ENCODE measurements around the gene ENKUR.
"Not testable (repeated sequence)": the region's sequence is repeated elsewhere in the genome, so short reads cannot be mapped to it uniquely, and the experiment has no call there.

ENKUR gene

DNA sequence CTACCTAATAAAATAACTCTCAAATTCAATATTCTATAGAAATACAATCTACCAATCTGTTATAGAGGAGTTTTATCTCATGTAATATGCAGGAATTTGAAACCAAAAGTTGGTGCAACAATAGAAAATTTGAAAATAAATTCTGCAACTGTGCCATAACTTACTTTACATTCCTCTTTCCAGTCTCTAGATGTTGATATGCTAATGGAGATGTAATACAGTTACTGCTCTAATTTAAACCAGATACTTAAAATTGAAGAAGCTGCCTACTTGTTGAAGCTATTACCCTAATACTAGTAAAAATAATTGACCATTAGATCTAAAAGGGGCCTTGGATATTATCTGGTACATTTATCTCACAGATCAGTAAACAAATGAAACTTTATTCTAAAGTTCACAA lies 1.4 kb downstream of the ENKUR start:
- DNase-seq (ENCODE audit: low read depth, low spot score) = no peak
- TF ChIP-seq ZNF274 (IDR thresholded peaks at IDR 0.05; ENCODE audit: low read depth, low read length) = no peak
- no peak for TF ChIP-seq SUZ12 (IDR thresholded peaks at IDR 0.05; ENCODE audit: extremely low read depth, insufficient read depth, insufficient read length)
- TF ChIP-seq YY1 (IDR thresholded peaks at IDR 0.05; ENCODE audit: insufficient read depth, insufficient read length) = no peak
- no peaks in the 10 kb centered on the region for H3K27me3 ChIP-seq (ENCODE audit: insufficient read depth, insufficient read length)
- H3K4me1 ChIP-seq (ENCODE audit: insufficient read depth, insufficient read length) = no peaks in the 10 kb centered on the region
- H3K9me3 ChIP-seq (ENCODE audit: insufficient read depth, low read length) = no peaks in the 10 kb centered on the region
- no peak overlapping the region for H3K9ac ChIP-seq (ENCODE audit: insufficient read length, low read depth)
- no peaks in the 10 kb centered on the region for H3K36me3 ChIP-seq (ENCODE audit: insufficient read depth, insufficient read length, low read length)
- no peak overlapping the region for H3K4me3 ChIP-seq (ENCODE audit: insufficient read length, low read depth)

- H3K36me3 ChIP-seq (ENCODE audit: insufficient read depth, insufficient read length, low read length); DNase-seq (ENCODE audit: low read depth, low spot score): not testable (repeated sequence)
These were observed 4.4 kb downstream of the ENKUR start for GRCh38 chr10:25011591-25011990.

GRCh38 chr10:24998044-24998443 lies 17.9 kb downstream of the ENKUR start:
- Histone ChIP-seq H3K9me3 (ENCODE audit: insufficient read depth, low read length) (peaks cover 7% of the 10 kb centered on the region), H3K27me3 (ENCODE audit: insufficient read depth, insufficient read length) (no peaks in the 10 kb centered on the region), H3K36me3 (ENCODE audit: insufficient read depth, insufficient read length, low read length) (no peaks in the 10 kb centered on the region), H3K4me3 (ENCODE audit: insufficient read length, low read depth) (no peak overlapping the region), H3K9ac (ENCODE audit: insufficient read length, low read depth) (no peak overlapping the region), H3K4me1 (ENCODE audit: insufficient read depth, insufficient read length) (no peaks in the 10 kb centered on the region)
- TF ChIP-seq SUZ12 (IDR thresholded peaks at IDR 0.05; ENCODE audit: extremely low read depth, insufficient read depth, insufficient read length) (no peak), ZNF274 (IDR thresholded peaks at IDR 0.05; ENCODE audit: low read depth, low read length) (no peak), YY1 (IDR thresholded peaks at IDR 0.05; ENCODE audit: insufficient read depth, insufficient read length) (no peak)
- no peak for DNase-seq (ENCODE audit: low read depth, low spot score)

More at GRCh38 chr10:25011591-25011990, 4.4 kb downstream of the ENKUR start:
- not testable (repeated sequence) for H3K4me3 ChIP-seq (ENCODE audit: insufficient read length, low read depth); H3K4me1 ChIP-seq (ENCODE audit: insufficient read depth, insufficient read length); H3K27me3 ChIP-seq (ENCODE audit: insufficient read depth, insufficient read length); H3K9ac ChIP-seq (ENCODE audit: insufficient read length, low read depth); H3K9me3 ChIP-seq (ENCODE audit: insufficient read depth, low read length)

- Histone ChIP-seq H3K4me1 (ENCODE audit: insufficient read depth, insufficient read length) (no peaks in the 10 kb centered on the region), H3K36me3 (ENCODE audit: insufficient read depth, insufficient read length, low read length) (no peaks in the 10 kb centered on the region), H3K27me3 (ENCODE audit: insufficient read depth, insufficient read length) (no peaks in the 10 kb centered on the region), H3K9ac (ENCODE audit: insufficient read length, low read depth) (no peak overlapping the region), H3K9me3 (ENCODE audit: insufficient read depth, low read length) (no peaks in the 10 kb centered on the region; the same call in 1 of the 2 replicates), H3K4me3 (ENCODE audit: insufficient read length, low read depth) (no peak overlapping the region)
- no peak for TF ChIP-seq ZNF274 (IDR thresholded peaks at IDR 0.05; ENCODE audit: low read depth, low read length)
- no peak for TF ChIP-seq YY1 (IDR thresholded peaks at IDR 0.05; ENCODE audit: insufficient read depth, insufficient read length)
- TF ChIP-seq SUZ12 (IDR thresholded peaks at IDR 0.05; ENCODE audit: extremely low read depth, insufficient read depth, insufficient read length) = no peak
- DNase-seq (ENCODE audit: low read depth, low spot score) = no peak
These were observed 20.9 kb downstream of the ENKUR start for GRCh38 chr10:24995072-24995471.

- Histone ChIP-seq H3K9ac (ENCODE audit: insufficient read length, low read depth) (no peak overlapping the region), H3K4me1 (ENCODE audit: insufficient read depth, insufficient read length) (no peaks in the 10 kb centered on the region), H3K9me3 (ENCODE audit: insufficient read depth, low read length) (no peaks in the 10 kb centered on the region), H3K36me3 (ENCODE audit: insufficient read depth, insufficient read length, low read length) (no peaks in the 10 kb centered on the region), H3K4me3 (ENCODE audit: insufficient read length, low read depth) (no peak overlapping the region), H3K27me3 (ENCODE audit: insufficient read depth, insufficient read length) (no peaks in the 10 kb centered on the region)
- TF ChIP-seq ZNF274 (IDR thresholded peaks at IDR 0.05; ENCODE audit: low read depth, low read length) (no peak), YY1 (IDR thresholded peaks at IDR 0.05; ENCODE audit: insufficient read depth, insufficient read length) (no peak)
- DNase-seq (ENCODE audit: low read depth, low spot score) = no peak
These were observed 22.6 kb downstream of the ENKUR start for GRCh38 chr10:24993237-24993958.

- Histone ChIP-seq H3K4me3 (ENCODE audit: insufficient read length, low read depth) (no peak overlapping the region), H3K9me3 (ENCODE audit: insufficient read depth, low read length) (no peaks in the 10 kb centered on the region), H3K4me1 (ENCODE audit: insufficient read depth, insufficient read length) (no peaks in the 10 kb centered on the region), H3K9ac (ENCODE audit: insufficient read length, low read depth) (no peak overlapping the region), H3K36me3 (ENCODE audit: insufficient read depth, insufficient read length, low read length) (no peaks in the 10 kb centered on the region), H3K27me3 (ENCODE audit: insufficient read depth, insufficient read length) (no peaks in the 10 kb centered on the region)
- DNase-seq (ENCODE audit: low read depth, low spot score) = no peak
- no peak for TF ChIP-seq SUZ12 (IDR thresholded peaks at IDR 0.05; ENCODE audit: extremely low read depth, insufficient read depth, insufficient read length)
- TF ChIP-seq ZNF274 (IDR thresholded peaks at IDR 0.05; ENCODE audit: low read depth, low read length) = no peak
- no peak for TF ChIP-seq YY1 (IDR thresholded peaks at IDR 0.05; ENCODE audit: insufficient read depth, insufficient read length)
These were observed 23.3 kb downstream of the ENKUR start for GRCh38 chr10:24992512-24993133.

DNA sequence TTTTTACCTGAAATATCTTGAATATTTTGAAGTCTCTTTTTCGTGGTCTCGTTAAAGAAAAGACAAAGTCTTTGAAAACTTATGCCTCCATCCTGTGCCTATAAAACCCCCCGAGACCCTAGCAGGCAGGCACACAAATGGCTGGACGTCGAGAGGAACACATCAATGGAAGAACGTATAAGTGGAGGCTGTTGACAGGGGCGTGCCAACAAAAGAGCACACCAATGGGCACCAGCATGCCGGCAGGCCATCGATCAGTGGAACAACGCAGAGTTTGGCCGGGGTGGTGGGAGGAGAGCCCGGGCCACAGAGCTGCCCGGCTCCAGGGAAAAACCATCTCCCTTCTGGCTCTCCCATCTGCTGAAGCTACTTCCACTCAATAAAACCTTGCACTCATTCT lies 24.7 kb downstream of the ENKUR start:
- Histone ChIP-seq H3K9me3 (ENCODE audit: insufficient read depth, low read length) (no peaks in the 10 kb centered on the region), H3K27me3 (ENCODE audit: insufficient read depth, insufficient read length) (no peaks in the 10 kb centered on the region), H3K9ac (ENCODE audit: insufficient read length, low read depth) (no peak overlapping the region), H3K4me3 (ENCODE audit: insufficient read length, low read depth) (no peak overlapping the region), H3K36me3 (ENCODE audit: insufficient read depth, insufficient read length, low read length) (no peaks in the 10 kb centered on the region), H3K4me1 (ENCODE audit: insufficient read depth, insufficient read length) (no peaks in the 10 kb centered on the region)
- DNase-seq (ENCODE audit: low read depth, low spot score) = no peak
- TF ChIP-seq ZNF274 (IDR thresholded peaks at IDR 0.05; ENCODE audit: low read depth, low read length) (no peak), YY1 (IDR thresholded peaks at IDR 0.05; ENCODE audit: insufficient read depth, insufficient read length) (no peak), SUZ12 (IDR thresholded peaks at IDR 0.05; ENCODE audit: extremely low read depth, insufficient read depth, insufficient read length) (no peak)
